Tibial artery (tissue), 4 donors: ENCODE data around the gene PRSS2.
A peak's percentile ranks its signal among the peaks of the same experiment; 100 is the strongest.

Experiments used
- DNase-seq, 2 donors: peaks; one replicate each; pipeline ENCODE4 v3.0.0-alpha.2; 2019
- H3K27ac ChIP-seq, 2 donors: fragments of 200-600 bp; sonication (generic) in 1 of 2; 1 replicate in 1 of 2; 2 replicates in 1 of 2; pipeline ENCODE4 v1.5.1; 2018 to 2019; ENCODE audit warnings: mild to moderate bottlenecking in 1 of 2
- H3K27me3 ChIP-seq, 2 donors: fragments of 200-600 bp; sonication (generic) in 1 of 2; one replicate each; pipeline versions ENCODE4 v1.5.1 to v1.6.0; 2016 to 2019
- H3K36me3 ChIP-seq, 3 donors: fragments of 200-600 bp; sonication (generic) in 2 of 3; one replicate each; pipeline ENCODE4 v1.5.1; 2016 to 2019; ENCODE audit warnings: mild to moderate bottlenecking in 2 of 3
- H3K4me1 ChIP-seq, 4 donors: fragments of 200-600 bp; sonication (generic) in 2 of 4; 1 replicate in 3 of 4; 2 replicates in 1 of 4; pipeline ENCODE4 v1.5.1; 2016 to 2019
- H3K4me3 ChIP-seq, 2 donors: fragments of 200-600 bp; sonication (generic) in 1 of 2; 1 replicate in 1 of 2; 2 replicates in 1 of 2; pipeline ENCODE4 v1.5.1; 2018 to 2019; ENCODE audit warnings: mild to moderate bottlenecking in 2 of 2
- H3K9me3 ChIP-seq, 3 donors: fragments of 200-600 bp; sonication (generic) in 1 of 3; one replicate each; pipeline ENCODE4 v1.5.1; 2016 to 2019
- intact Hi-C: fragments of 100-400 bp; cut with DNase I; formaldehyde crosslinking; loops from one replicate; pipeline ENCODE4 v1.15.0; 2023; ENCODE audit warnings: low total_unique reads
- TF ChIP-seq, protein P1 (sequence below), 2 experiments: fragments of 200-600 bp in 1 of 2; fragments of 450-650 bp in 1 of 2; IDR thresholded peaks; one replicate each; pipeline ENCODE4 v1.5.1; 2017 to 2019; ENCODE audit warnings: antibody characterized with exemption in 2 of 2, mild to moderate bottlenecking in 1 of 2, moderate library complexity in 1 of 2

PRSS2 gene

DNA sequence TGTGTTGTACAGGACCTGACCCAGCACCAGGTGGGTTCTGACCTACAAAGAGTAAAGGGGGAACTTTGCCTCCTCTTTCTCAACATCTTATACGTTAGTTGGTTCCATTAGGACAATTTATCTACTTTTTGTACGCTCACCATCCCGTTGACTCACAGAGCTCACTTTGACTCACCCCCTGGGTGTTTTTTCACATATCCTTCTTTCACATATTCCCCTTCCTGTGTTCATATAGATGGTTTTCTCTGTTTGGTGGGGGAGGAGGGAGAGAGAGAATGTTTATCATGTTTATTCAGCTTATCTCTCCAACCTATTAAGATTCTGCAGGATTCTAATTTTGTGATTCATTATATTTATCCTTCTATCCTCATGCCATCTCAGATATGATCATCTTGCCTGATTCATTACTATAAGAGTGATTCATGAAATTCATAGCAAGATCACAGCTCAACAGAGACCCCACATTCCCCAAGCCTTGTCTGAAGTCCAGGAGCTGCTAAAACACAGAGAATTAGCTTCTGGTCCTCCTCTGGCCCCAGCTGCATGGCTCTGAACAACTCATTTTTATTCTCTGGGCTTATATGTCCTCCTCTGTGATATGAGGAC is 37.2 kb downstream of the PRSS2 start:
- TF ChIP-seq, protein P1, sequence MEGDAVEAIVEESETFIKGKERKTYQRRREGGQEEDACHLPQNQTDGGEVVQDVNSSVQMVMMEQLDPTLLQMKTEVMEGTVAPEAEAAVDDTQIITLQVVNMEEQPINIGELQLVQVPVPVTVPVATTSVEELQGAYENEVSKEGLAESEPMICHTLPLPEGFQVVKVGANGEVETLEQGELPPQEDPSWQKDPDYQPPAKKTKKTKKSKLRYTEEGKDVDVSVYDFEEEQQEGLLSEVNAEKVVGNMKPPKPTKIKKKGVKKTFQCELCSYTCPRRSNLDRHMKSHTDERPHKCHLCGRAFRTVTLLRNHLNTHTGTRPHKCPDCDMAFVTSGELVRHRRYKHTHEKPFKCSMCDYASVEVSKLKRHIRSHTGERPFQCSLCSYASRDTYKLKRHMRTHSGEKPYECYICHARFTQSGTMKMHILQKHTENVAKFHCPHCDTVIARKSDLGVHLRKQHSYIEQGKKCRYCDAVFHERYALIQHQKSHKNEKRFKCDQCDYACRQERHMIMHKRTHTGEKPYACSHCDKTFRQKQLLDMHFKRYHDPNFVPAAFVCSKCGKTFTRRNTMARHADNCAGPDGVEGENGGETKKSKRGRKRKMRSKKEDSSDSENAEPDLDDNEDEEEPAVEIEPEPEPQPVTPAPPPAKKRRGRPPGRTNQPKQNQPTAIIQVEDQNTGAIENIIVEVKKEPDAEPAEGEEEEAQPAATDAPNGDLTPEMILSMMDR (IDR thresholded peaks at IDR 0.05), result no peak
- Histone ChIP-seq H3K9me3 (no peaks in the 10 kb centered on the region), H3K27me3 (peaks cover 0 to 44% of the 10 kb centered on the region in 2 donors), H3K36me3 (no peaks in the 10 kb centered on the region), H3K4me1 (no peaks in the 10 kb centered on the region), H3K4me3 (no peak overlapping the region), H3K27ac (no peak overlapping the region)
- no peak for DNase-seq
- intact Hi-C loops, result no loop called here

DNA sequence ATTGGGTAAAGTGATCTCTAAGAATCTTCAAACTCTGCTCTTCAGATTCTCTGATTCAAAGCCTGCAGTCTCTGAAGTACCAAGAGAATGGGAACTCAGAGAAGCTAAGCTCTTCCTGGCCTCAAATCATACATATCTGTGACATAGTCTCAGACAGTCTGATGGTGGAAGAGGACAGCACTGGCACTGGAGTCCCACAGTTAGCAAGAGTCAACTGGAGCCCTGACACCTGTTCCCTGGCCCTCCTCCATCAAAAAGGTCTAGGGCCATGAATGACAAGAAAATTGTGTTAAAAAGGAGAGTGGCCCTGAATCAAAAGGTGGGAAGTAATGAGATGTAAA is 37.7 kb downstream of the PRSS2 start:
- Histone ChIP-seq H3K9me3 (no peaks in the 10 kb centered on the region), H3K27me3 (peaks cover 0 to 48% of the 10 kb centered on the region in 2 donors), H3K4me3 (no peak overlapping the region), H3K36me3 (no peaks in the 10 kb centered on the region), H3K27ac (no peak overlapping the region), H3K4me1 (no peaks in the 10 kb centered on the region)
- TF ChIP-seq, protein P1 (IDR thresholded peaks at IDR 0.05), result no peak
- DNase-seq, result no peak
- intact Hi-C loops, result no loop called here

DNA sequence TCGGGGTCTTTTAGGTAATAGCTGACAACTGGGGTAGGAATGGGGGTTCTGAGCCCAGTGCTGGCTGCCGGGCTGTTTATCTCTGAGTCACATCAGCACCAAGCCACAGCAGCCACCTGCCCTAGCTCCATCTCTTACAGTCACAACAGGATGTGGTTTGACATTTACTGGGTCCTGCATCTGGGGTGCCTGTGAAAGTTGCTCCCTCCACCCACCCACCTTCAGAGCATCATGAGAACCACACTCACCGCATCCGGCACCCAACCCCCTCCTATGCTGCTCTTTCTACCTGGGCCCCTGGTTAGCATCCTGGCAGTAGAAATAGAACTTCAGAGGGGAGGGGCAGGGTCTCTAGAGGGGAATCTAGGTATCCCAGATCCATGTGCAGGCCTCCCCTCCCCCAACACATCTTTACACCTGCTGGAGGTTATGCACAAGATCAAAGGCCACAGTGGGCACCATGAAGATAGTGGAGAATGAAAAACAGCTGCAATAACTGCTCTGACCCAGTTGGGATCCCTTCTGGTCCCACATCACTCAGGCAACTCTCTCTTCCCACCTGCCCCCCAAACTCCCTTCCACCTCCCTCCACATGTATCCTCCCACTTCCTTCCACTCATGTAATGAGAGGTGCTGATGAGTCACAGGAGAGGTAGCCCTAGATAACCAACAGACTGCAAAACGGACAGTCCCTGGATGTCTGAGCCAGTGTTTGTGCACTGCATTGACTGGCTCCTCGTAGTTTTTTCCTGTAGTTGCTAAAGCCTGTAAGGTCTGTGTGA is 38.2 kb downstream of the PRSS2 start:
- no peak for DNase-seq
- H3K4me3 ChIP-seq, result no peak overlapping the region
- no peak overlapping the region for H3K27ac ChIP-seq

GRCh38 chr7:142809671-142810070 is 38.9 kb downstream of the PRSS2 start:
- Histone ChIP-seq H3K27me3 (peaks cover 0 to 50% of the 10 kb centered on the region in 2 donors), H3K9me3 (no peaks in the 10 kb centered on the region), H3K27ac (no peak overlapping the region), H3K36me3 (no peaks in the 10 kb centered on the region), H3K4me1 (no peaks in the 10 kb centered on the region), H3K4me3 (no peak overlapping the region)
- TF ChIP-seq, protein P1 (IDR thresholded peaks at IDR 0.05), result no peak
- intact Hi-C loops, result no loop called here
- DNase-seq, result no peak

More for the DNA sequence above, 38.2 kb downstream of the PRSS2 start:
- Histone ChIP-seq H3K9me3 (no peaks in the 10 kb centered on the region), H3K36me3 (no peaks in the 10 kb centered on the region), H3K27me3 (peaks cover 0 to 50% of the 10 kb centered on the region in 2 donors), H3K4me1 (no peaks in the 10 kb centered on the region)
- TF ChIP-seq, protein P1 (IDR thresholded peaks at IDR 0.05), result no peak
- intact Hi-C loops, result no loop called here

GRCh38 chr7:142811154-142811737 is 40.5 kb downstream of the PRSS2 start:
- Histone ChIP-seq H3K4me3 (no peak overlapping the region), H3K36me3 (no peaks in the 10 kb centered on the region), H3K4me1 (no peaks in the 10 kb centered on the region), H3K27ac (no peak overlapping the region), H3K27me3 (peaks cover 0 to 47% of the 10 kb centered on the region in 2 donors), H3K9me3 (no peaks in the 10 kb centered on the region)
- TF ChIP-seq, protein P1 (IDR thresholded peaks at IDR 0.05), result peak; percentile 28 to 41
- intact Hi-C loops, result no loop called here
- DNase-seq, result no peak
